HG03045 (cell line): ENCODE measurements around the gene PHACTR1.

Source experiments
- ATAC-seq: cut with Tn5 transposase; IDR thresholded peaks from one replicate; pipeline ENCODE4 v1.9.1; 2021; ENCODE audit warnings: mild to moderate bottlenecking, moderate library complexity; ENCODE audit not compliant: unreplicated experiment

The PHACTR1 gene

DNA sequence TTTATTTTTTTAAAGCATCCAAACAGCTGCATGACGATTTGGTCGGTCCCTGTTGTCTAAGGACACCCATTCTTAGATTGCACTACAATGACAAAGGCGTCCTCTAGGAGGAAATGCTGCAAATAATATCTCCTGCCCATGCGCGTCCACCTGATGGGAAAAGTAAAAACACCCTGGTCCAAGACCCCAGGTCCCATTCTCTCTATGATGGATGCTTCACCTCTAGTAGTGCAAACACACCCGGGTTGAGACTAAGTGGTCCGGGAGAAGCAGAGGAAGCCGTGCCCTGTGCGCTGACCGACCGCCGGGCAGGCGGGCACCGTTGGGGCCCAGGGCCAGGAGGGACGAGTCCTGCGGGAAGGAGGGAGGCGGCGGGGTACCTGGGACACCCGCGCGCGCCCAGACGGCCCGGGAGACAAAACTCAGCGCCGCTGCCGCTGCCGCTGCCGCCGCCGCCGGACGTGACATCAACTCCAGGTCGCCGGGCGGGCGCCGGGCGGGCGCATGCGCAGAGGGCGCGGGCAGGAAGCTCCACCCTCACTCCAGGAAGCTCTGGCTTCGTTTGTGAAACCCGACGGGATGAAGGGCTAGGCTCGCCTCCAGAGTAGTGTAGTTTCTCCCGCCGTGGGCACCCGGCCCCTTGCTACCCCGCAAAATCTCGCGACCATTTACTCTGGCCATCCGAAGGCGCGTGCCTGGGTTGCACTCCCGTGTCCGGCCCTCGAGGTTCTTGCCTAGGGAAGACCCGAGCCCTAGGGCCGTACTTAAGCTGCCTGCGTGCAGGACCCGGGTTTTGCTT lies 611.7 kb downstream of the PHACTR1 start, which contains the start of gene TBC1D7:
TBC1D7 (minus strand) TSS at position 462 of the 799 bp plus-strand sequence. CDS start 1,639 bp downstream, outside the sequence.
- ATAC-seq = peak; percentile 93

GRCh38 chr6:13328875-13329183 lies 612.3 kb downstream of the PHACTR1 start:
- no peak for ATAC-seq

GRCh38 chr6:13331516-13332348 lies 615.2 kb downstream of the PHACTR1 start:
- ATAC-seq = no peak

- no peak for ATAC-seq
Observed at GRCh38 chr6:13332349-13332706, 615.8 kb downstream of the PHACTR1 start.

DNA sequence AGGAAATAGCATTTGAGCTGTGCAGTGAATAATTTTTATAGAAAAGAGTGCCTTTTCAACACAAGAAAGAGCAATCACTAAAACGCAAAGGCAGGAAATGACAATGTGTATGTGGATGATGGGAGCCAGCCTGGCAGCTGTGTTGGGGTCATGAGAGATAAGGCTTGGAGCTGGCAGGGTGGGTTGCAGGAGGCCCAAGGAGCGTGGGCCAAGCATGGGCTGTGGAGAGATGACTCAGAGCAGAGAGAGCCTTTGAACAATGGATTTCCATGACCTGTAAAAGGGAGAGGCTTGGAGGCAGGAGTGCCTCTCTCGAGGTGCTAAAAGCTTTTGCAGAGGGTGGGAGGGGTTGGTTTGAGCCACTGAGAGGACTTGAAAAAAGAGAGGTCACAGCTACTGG lies 618.4 kb downstream of the PHACTR1 start:
- no peak for ATAC-seq

GRCh38 chr6:13336553-13336952 lies 620.0 kb downstream of the PHACTR1 start:
- ATAC-seq = no peak

GRCh38 chr6:13338038-13338437 lies 621.5 kb downstream of the PHACTR1 start:
- no peak for ATAC-seq
